H9 (cell line): ENCODE data around the gene PLA2G4D. TPM values are rescaled to one million over a fixed set of nuclear protein-coding genes. Genes with fewer than 3 reads are reported as not detected.

Experiments
- DNase-seq: peaks from one replicate; pipeline ENCODE4 v3.0.0-alpha.2; 2017
- H2AFZ ChIP-seq: one replicate; pipeline ENCODE4 v1.6.1; 2013; ENCODE audit warnings: mild to moderate bottlenecking, low read length, control low read depth, moderate library complexity
- H2AK5ac ChIP-seq: 2 replicates; pipeline ENCODE4 v1.6.1; 2013; ENCODE audit warnings: low read length, control low read depth, mixed read lengths; ENCODE audit not compliant: insufficient read length
- H2BK120ac ChIP-seq: one replicate; pipeline ENCODE4 v1.6.1; 2013; ENCODE audit warnings: low read depth, mild to moderate bottlenecking, low read length, control low read depth, inconsistent platforms; ENCODE audit not compliant: poor library complexity, severe bottlenecking
- H2BK12ac ChIP-seq: 2 replicates; pipeline ENCODE4 v1.6.1; 2013; ENCODE audit warnings: low read length, control low read depth, mixed read lengths, low read depth; ENCODE audit not compliant: insufficient read length
- H2BK15ac ChIP-seq: 2 replicates; pipeline ENCODE4 v1.6.1; 2013; ENCODE audit warnings: low read depth, low read length, control low read depth
- H2BK20ac ChIP-seq: one replicate; pipeline ENCODE4 v1.6.1; 2013; ENCODE audit warnings: low read depth, mild to moderate bottlenecking, low read length, control low read depth, inconsistent platforms; ENCODE audit not compliant: poor library complexity, severe bottlenecking
- H2BK5ac ChIP-seq: 2 replicates; pipeline ENCODE4 v1.6.1; 2013; ENCODE audit warnings: low read length, control low read depth, mixed read lengths; ENCODE audit not compliant: insufficient read length
- H3K14ac ChIP-seq: 2 replicates; pipeline ENCODE4 v1.6.1; 2013; ENCODE audit warnings: low read length, control low read depth; ENCODE audit not compliant: insufficient read depth
- H3K18ac ChIP-seq: 2 replicates; pipeline ENCODE4 v1.6.1; 2013; ENCODE audit warnings: low read depth, mild to moderate bottlenecking, mixed read lengths, low read length, control low read depth; ENCODE audit not compliant: insufficient read length
- H3K23ac ChIP-seq: 2 replicates; pipeline ENCODE4 v1.6.1; 2013; ENCODE audit warnings: low read length, control low read depth, mixed read lengths, low read depth; ENCODE audit not compliant: insufficient read length
- H3K23me2 ChIP-seq: 2 replicates; pipeline ENCODE4 v1.6.1; 2013; ENCODE audit warnings: low read depth, mild to moderate bottlenecking, mixed read lengths, low read length, control low read depth; ENCODE audit not compliant: insufficient read length, poor library complexity, severe bottlenecking
- H3K27ac ChIP-seq: 2 replicates; pipeline ENCODE4 v1.5.1; 2013; ENCODE audit warnings: low read length, control low read depth, mixed read lengths, low read depth; ENCODE audit not compliant: insufficient read length
- H3K27me3 ChIP-seq: 2 replicates; pipeline ENCODE4 v1.6.1; 2013; ENCODE audit warnings: low read length, control low read depth, inconsistent platforms; ENCODE audit not compliant: insufficient read depth
- H3K4ac ChIP-seq: 2 replicates; pipeline ENCODE4 v1.6.1; 2013; ENCODE audit warnings: low read depth, mild to moderate bottlenecking, control low read depth, inconsistent platforms, low read length, moderate library complexity
- H3K4me1 ChIP-seq: 2 replicates; pipeline ENCODE4 v1.6.1; 2013; ENCODE audit warnings: low read length, control low read depth, inconsistent platforms; ENCODE audit not compliant: insufficient read depth
- H3K4me2 ChIP-seq: 2 replicates; pipeline ENCODE4 v1.6.1; 2013; ENCODE audit warnings: low read length, control low read depth, mixed read lengths; ENCODE audit not compliant: insufficient read length, insufficient read depth
- H3K56ac ChIP-seq: 2 replicates; pipeline ENCODE4 v1.6.1; 2013; ENCODE audit warnings: low read depth, mild to moderate bottlenecking, mixed read lengths, low read length, control low read depth; ENCODE audit not compliant: insufficient read length
- H3K79me1 ChIP-seq: 2 replicates; pipeline ENCODE4 v1.6.1; 2013; ENCODE audit warnings: low read depth, mild to moderate bottlenecking, moderate library complexity, low read length, control low read depth, inconsistent platforms; ENCODE audit not compliant: insufficient read depth, poor library complexity, severe bottlenecking
- H3K79me2 ChIP-seq: 2 replicates; pipeline ENCODE4 v1.6.1; 2013; ENCODE audit warnings: low read length, control low read depth, inconsistent platforms; ENCODE audit not compliant: insufficient read depth
- H3K9ac ChIP-seq: 2 replicates; pipeline ENCODE4 v1.6.1; 2013; ENCODE audit warnings: low read length, control low read depth, mixed read lengths; ENCODE audit not compliant: insufficient read length; ENCODE audit errors: extremely low read depth
- H3K9me3 ChIP-seq: one replicate; pipeline ENCODE4 v1.6.1; 2013; ENCODE audit warnings: low read depth, low read length, inconsistent platforms; ENCODE audit not compliant: control insufficient read depth
- H3T11ph ChIP-seq: one replicate; pipeline ENCODE4 v1.6.1; 2013; ENCODE audit warnings: mild to moderate bottlenecking, low read length, control low read depth, inconsistent platforms
- H4K20me1 ChIP-seq: one replicate; pipeline ENCODE4 v1.6.1; 2013; ENCODE audit not compliant: control insufficient read depth, insufficient read length, insufficient read depth
- H4K5ac ChIP-seq: 2 replicates; pipeline ENCODE4 v1.6.1; 2013; ENCODE audit warnings: low read depth, mild to moderate bottlenecking, mixed read lengths, low read length, control low read depth; ENCODE audit not compliant: insufficient read length
- H4K8ac ChIP-seq: replicated peaks from 2 replicates; pipeline ENCODE4 v1.6.1; 2013; ENCODE audit warnings: low read length, control low read depth, mixed read lengths, low read depth; ENCODE audit not compliant: insufficient read length
- H4K91ac ChIP-seq: 2 replicates; pipeline ENCODE4 v1.6.1; 2013; ENCODE audit warnings: low read depth, mild to moderate bottlenecking, moderate library complexity, mixed read lengths, low read length, control low read depth; ENCODE audit not compliant: insufficient read length
- H3K27ac Mint-ChIP-seq, 3 experiments: 2 replicates in 2 of 3; 3 replicates in 1 of 3; pipeline ENCODE4 v1.8.0; 2020 to 2021; ENCODE audit warnings: mixed read lengths in 3 of 3, mild to moderate bottlenecking in 1 of 3, moderate library complexity in 1 of 3
- H3K27me3 Mint-ChIP-seq: 2 replicates; pipeline ENCODE4 v1.8.0; 2021; ENCODE audit warnings: low read depth, mild to moderate bottlenecking, moderate library complexity, mixed read lengths
- H3K36me3 Mint-ChIP-seq, 3 experiments: 2 replicates in 2 of 3; 3 replicates in 1 of 3; pipeline ENCODE4 v1.8.0; 2020 to 2021; ENCODE audit warnings: low read depth in 3 of 3, mixed read lengths in 3 of 3; ENCODE audit not compliant: insufficient read depth in 1 of 3
- H3K4me1 Mint-ChIP-seq, 2 experiments: 2 replicates each; pipeline ENCODE4 v1.8.0; 2020; ENCODE audit warnings: mixed read lengths in 2 of 2
- H3K4me3 Mint-ChIP-seq, 2 experiments: 2 replicates in 1 of 2; 3 replicates in 1 of 2; pipeline ENCODE4 v1.8.0; 2020 to 2021; ENCODE audit warnings: mild to moderate bottlenecking in 2 of 2, mixed read lengths in 2 of 2, moderate library complexity in 1 of 2
- H3K9me3 Mint-ChIP-seq, 2 experiments: 2 replicates in 1 of 2; 3 replicates in 1 of 2; pipeline ENCODE4 v1.8.0; 2020; ENCODE audit warnings: mild to moderate bottlenecking in 2 of 2, mixed read lengths in 2 of 2, moderate library complexity in 1 of 2
- WGBS: extraction: QIAGEN DNeasy Blood & Tissue Kit; methylation state at CpG from one replicate; pipeline ENCODE4 v1.1.7; 2013; ENCODE audit warnings: missing lambda C conversion rate, low lambda C conversion rate, mixed read lengths; ENCODE audit not compliant: insufficient read length; ENCODE audit errors: extremely low coverage; 5-methylcytosine and 5-hydroxymethylcytosine counted together
- total RNA-seq: library from RNA; stranded (reverse); gene quantifications from 2 replicates; pipeline ENCODE4 v1.2.1, GENCODE V29; 2021
- TF ChIP-seq, protein P1 (sequence below): fragments of 200-600 bp; sonication (generic); conservative IDR thresholded peaks from 3 replicates; pipeline ENCODE4 v1.8.0; 2021; ENCODE audit warnings: antibody characterized with exemption, mild to moderate bottlenecking

The PLA2G4D gene
- total RNA-seq, 1 experiment from 2014 or later, result 0.33 TPM

DNA sequence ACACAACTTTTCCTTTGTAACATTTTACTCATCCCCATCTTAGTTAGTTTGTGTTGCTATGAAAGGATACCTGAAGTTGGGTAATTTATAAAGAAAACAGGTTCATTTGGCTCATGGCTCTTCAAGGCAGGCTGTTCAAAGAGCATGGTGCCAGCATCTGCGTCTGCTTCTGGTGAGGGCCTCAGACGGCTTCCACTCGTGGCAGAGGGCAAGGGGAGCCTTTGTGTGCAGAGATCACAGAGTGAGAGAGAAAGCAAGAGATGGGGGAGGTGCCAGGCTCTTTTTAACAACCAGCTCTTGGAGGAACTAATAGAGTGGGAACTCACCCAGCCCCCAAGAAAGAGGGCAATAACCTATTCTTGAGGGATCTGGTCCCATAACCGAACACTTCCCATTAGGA, 39.0 kb upstream of the PLA2G4D start:
- H3K4ac ChIP-seq, result no peak overlapping the region
- no peak overlapping the region; the same call in 1 of the 2 replicates for H2BK15ac ChIP-seq
- no peaks in the 10 kb centered on the region for H3K9me3 ChIP-seq
- no peak overlapping the region for H3K23ac ChIP-seq
- no peak overlapping the region for H3T11ph ChIP-seq
- no peak overlapping the region for H2BK5ac ChIP-seq
- no peaks in the 10 kb centered on the region for H3K4me1 ChIP-seq
- H3K36me3 Mint-ChIP-seq, result no peaks in the 10 kb centered on the region
- peaks cover 7 to 14% of the 10 kb centered on the region in 2 experiments for H3K4me1 Mint-ChIP-seq
- no CpG with 5 or more reads among the region's 4 CpGs for WGBS
- H3K4me2 ChIP-seq, result no peak overlapping the region
- H4K91ac ChIP-seq, result no peak overlapping the region
- H3K79me2 ChIP-seq, result no peaks in the 10 kb centered on the region
- H3K27ac ChIP-seq, result no peak overlapping the region
- no peak overlapping the region for H2BK120ac ChIP-seq
- no peaks in the 10 kb centered on the region for H3K27me3 Mint-ChIP-seq
- H4K5ac ChIP-seq, result no peak overlapping the region
- no peak overlapping the region for H3K27ac Mint-ChIP-seq
- H3K4me3 Mint-ChIP-seq, result no peak overlapping the region
- no peak for DNase-seq
- H2BK20ac ChIP-seq, result no peak overlapping the region
- no peaks in the 10 kb centered on the region for H3K27me3 ChIP-seq
- no peak overlapping the region for H3K18ac ChIP-seq
- H2BK12ac ChIP-seq, result no peak overlapping the region
- H3K14ac ChIP-seq, result no peak overlapping the region
- no peaks in the 10 kb centered on the region for H3K9me3 Mint-ChIP-seq
- H4K8ac ChIP-seq, result no peak overlapping the region
- TF ChIP-seq, protein P1, sequence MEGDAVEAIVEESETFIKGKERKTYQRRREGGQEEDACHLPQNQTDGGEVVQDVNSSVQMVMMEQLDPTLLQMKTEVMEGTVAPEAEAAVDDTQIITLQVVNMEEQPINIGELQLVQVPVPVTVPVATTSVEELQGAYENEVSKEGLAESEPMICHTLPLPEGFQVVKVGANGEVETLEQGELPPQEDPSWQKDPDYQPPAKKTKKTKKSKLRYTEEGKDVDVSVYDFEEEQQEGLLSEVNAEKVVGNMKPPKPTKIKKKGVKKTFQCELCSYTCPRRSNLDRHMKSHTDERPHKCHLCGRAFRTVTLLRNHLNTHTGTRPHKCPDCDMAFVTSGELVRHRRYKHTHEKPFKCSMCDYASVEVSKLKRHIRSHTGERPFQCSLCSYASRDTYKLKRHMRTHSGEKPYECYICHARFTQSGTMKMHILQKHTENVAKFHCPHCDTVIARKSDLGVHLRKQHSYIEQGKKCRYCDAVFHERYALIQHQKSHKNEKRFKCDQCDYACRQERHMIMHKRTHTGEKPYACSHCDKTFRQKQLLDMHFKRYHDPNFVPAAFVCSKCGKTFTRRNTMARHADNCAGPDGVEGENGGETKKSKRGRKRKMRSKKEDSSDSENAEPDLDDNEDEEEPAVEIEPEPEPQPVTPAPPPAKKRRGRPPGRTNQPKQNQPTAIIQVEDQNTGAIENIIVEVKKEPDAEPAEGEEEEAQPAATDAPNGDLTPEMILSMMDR, result no peak
- no peak overlapping the region for H3K9ac ChIP-seq
- H3K23me2 ChIP-seq, result no peaks in the 10 kb centered on the region
- H3K56ac ChIP-seq, result no peak overlapping the region
- no peak overlapping the region for H2AFZ ChIP-seq
- H3K79me1 ChIP-seq, result no peaks in the 10 kb centered on the region
- H4K20me1 ChIP-seq, result no peaks in the 10 kb centered on the region
- no peak overlapping the region for H2AK5ac ChIP-seq
